SU-DHL-6 (cell line): ENCODE data around the gene SRRM1.

Experiments
- CTCF ChIP-seq: fragments of 200-600 bp; sonication (generic); IDR thresholded peaks from one replicate; pipeline ENCODE4 v1.5.1; 2017; ENCODE audit warnings: antibody characterized with exemption, mild to moderate bottlenecking, low read length, moderate library complexity; ENCODE audit not compliant: insufficient read depth, poor library complexity, severe bottlenecking
- EZH2phosphoT487 ChIP-seq: fragments of 200-600 bp; sonication (generic), shearing (Covaris generic); conservative IDR thresholded peaks from 2 replicates; pipeline ENCODE4 v1.6.1; 2018; ENCODE audit warnings: mild to moderate bottlenecking, antibody characterized with exemption, low read length, moderate library complexity, mixed read lengths

DNA sequence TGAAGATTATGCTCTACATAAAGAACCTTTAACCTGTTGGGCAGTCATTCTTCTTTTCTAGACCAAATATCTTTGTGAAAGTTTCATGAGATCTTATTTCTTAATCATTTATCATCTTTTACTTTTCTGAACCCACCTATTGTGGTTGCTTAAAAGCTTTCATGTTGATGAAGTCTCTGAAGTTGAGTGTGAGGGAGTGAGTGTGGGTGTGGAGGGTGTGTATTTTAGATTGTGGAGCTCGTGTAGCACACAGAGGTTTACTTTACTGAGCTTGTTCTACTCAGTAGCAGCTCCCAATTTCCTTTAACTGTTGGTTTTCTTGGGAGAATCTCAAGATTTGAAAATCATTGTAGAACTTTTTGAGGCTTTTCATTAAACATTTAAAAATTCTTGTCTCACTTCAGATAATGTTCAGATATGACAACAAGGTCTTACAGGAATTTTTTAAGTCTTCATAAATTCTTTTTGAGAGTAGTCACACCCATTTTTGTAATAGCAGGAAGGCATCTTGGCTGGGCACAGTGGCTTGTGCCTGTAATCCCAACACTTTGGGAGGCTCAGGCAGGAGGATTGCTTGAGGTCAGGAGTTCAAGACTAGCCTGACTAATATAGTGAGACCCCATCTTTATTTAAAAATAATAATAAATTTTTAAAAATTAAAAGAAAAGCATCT lies 17.0 kb downstream of the SRRM1 start:
- TF ChIP-seq CTCF (no peak), EZH2phosphoT487 (no peak)
